PC-9 (cell line): ENCODE measurements around the gene SMIM20.

Experiments
- CTCF ChIP-seq: fragments of 200-600 bp; sonication (generic); conservative IDR thresholded peaks from 2 replicates; pipeline ENCODE4 v1.6.1; 2017; ENCODE audit warnings: mixed run types, antibody characterized with exemption, mild to moderate bottlenecking, moderate library complexity
- EZH2 ChIP-seq: fragments of 200-600 bp; sonication (generic); IDR thresholded peaks from 2 replicates; pipeline ENCODE4 v1.8.0; 2017; ENCODE audit warnings: antibody characterized with exemption, low read depth

- TF ChIP-seq CTCF (no peak), EZH2 (no peak)
Measured at GRCh38 chr4:25938787-25939186, 24.8 kb downstream of the SMIM20 start.
